Hepatocyte (in vitro differentiated cells): ENCODE measurements around the gene PLCB4. TPM values are rescaled to one million over a fixed set of nuclear protein-coding genes. Genes with fewer than 3 reads are reported as not detected.
A peak's percentile ranks its signal among the peaks of the same experiment; 100 is the strongest.

ENCODE experiments used
- DNase-seq: peaks from one replicate; pipeline ENCODE4 v3.0.0-alpha.2; 2016; ENCODE audit warnings: low spot score
- H2AFZ ChIP-seq: fragments of 200-600 bp; sonication (generic); 2 replicates; pipeline ENCODE4 v1.6.0; 2016; ENCODE audit warnings: antibody characterized with exemption, mild to moderate bottlenecking
- H3K27ac ChIP-seq: fragments of 200-600 bp; sonication (generic); 2 replicates; pipeline ENCODE4 v1.5.1; 2016; ENCODE audit warnings: mild to moderate bottlenecking
- H3K27me3 ChIP-seq: fragments of 200-600 bp; sonication (generic); 2 replicates; pipeline ENCODE4 v1.6.1; 2016
- H3K36me3 ChIP-seq: fragments of 200-600 bp; sonication (generic); replicated peaks from 2 replicates; pipeline ENCODE4 v1.5.1; 2016; ENCODE audit warnings: low read depth; ENCODE audit not compliant: insufficient read depth
- H3K4me1 ChIP-seq: fragments of 200-600 bp; sonication (generic); 2 replicates; pipeline ENCODE4 v1.5.1; 2016; ENCODE audit warnings: mild to moderate bottlenecking, moderate library complexity; ENCODE audit not compliant: insufficient read depth
- H3K4me2 ChIP-seq: fragments of 200-600 bp; sonication (generic); 2 replicates; pipeline ENCODE4 v1.6.0; 2016
- H3K4me3 ChIP-seq: fragments of 200-600 bp; sonication (generic); 2 replicates; pipeline ENCODE4 v1.5.1; 2016; ENCODE audit warnings: mild to moderate bottlenecking
- H3K79me2 ChIP-seq: fragments of 200-600 bp; sonication (generic); 2 replicates; pipeline ENCODE4 v1.6.0; 2017; ENCODE audit warnings: mild to moderate bottlenecking
- H3K9me2 ChIP-seq: fragments of 200-600 bp; sonication (generic); replicated peaks from 2 replicates; pipeline ENCODE4 v1.6.0; 2017; ENCODE audit warnings: mild to moderate bottlenecking; ENCODE audit not compliant: insufficient read depth
- H3K9me3 ChIP-seq: fragments of 200-600 bp; sonication (generic); 2 replicates; pipeline ENCODE4 v1.5.1; 2016; ENCODE audit warnings: low read depth, mild to moderate bottlenecking
- H4K20me1 ChIP-seq: fragments of 200-600 bp; sonication (generic); 2 replicates; pipeline ENCODE4 v1.6.0; 2016; ENCODE audit warnings: mild to moderate bottlenecking; ENCODE audit not compliant: insufficient read depth, poor library complexity, severe bottlenecking
- CTCF ChIP-seq: fragments of 200-600 bp; sonication (generic); IDR thresholded peaks from 2 replicates; pipeline ENCODE4 v1.5.1; 2016; ENCODE audit warnings: antibody characterized with exemption, mild to moderate bottlenecking; ENCODE audit not compliant: poor library complexity
- EZH2 ChIP-seq: fragments of 200-600 bp; sonication (generic); IDR thresholded peaks from 2 replicates; pipeline ENCODE4 v1.6.1; 2016; ENCODE audit warnings: antibody characterized with exemption, mild to moderate bottlenecking, borderline replicate concordance
- EZH2phosphoT487 ChIP-seq: fragments of 200-600 bp; sonication (generic); IDR thresholded peaks from one replicate; pipeline ENCODE4 v1.6.1; 2018; ENCODE audit warnings: antibody characterized with exemption, mild to moderate bottlenecking, low read depth, moderate library complexity; ENCODE audit not compliant: unreplicated experiment, severe bottlenecking
- WGBS: methylation state at CpG from one replicate; pipeline ENCODE4 v1.1.6; 2016; ENCODE audit warnings: low lambda C conversion rate; ENCODE audit errors: missing lambda C conversion rate; 5-methylcytosine and 5-hydroxymethylcytosine counted together
- polyA plus RNA-seq: library from polyadenylated mRNA; unstranded; fragments of >200 nt; fragmentation: Nextera tagmentation; extraction: Ambion mirVana; gene quantifications from 2 replicates; pipeline ENCODE4 v1.2.1, GENCODE V29; 2016
- total RNA-seq: library from RNA; depleted of rRNA; stranded (reverse); fragments of >200 nt; gene quantifications from 2 replicates; pipeline ENCODE4 v1.2.3, GENCODE V29; 2014

The PLCB4 gene
- total and polyA plus RNA-seq, 2 experiments from 2014 or later = 6.4 to 15.0 TPM

GRCh38 chr20:9507544-9508239 lies 438.8 kb downstream of the PLCB4 start:
- H3K36me3 ChIP-seq = no peaks in the 10 kb centered on the region
- TF ChIP-seq CTCF (no peak), EZH2 (peak; percentile 80), EZH2phosphoT487 (no peak)
- H3K9me3 ChIP-seq = no peaks in the 10 kb centered on the region
- WGBS = 14% methylated on average over 37 of the region's 37 CpGs
- H3K27me3 ChIP-seq = peaks cover 98% of the 10 kb centered on the region
- no peak overlapping the region for H3K4me3 ChIP-seq
- no peak overlapping the region for H3K27ac ChIP-seq
- no peak overlapping the region for H2AFZ ChIP-seq
- H3K4me2 ChIP-seq = peak overlapping the region; percentile 49
- DNase-seq = no peak
- H3K9me2 ChIP-seq = no peaks in the 10 kb centered on the region
- no peaks in the 10 kb centered on the region for H3K79me2 ChIP-seq
- no peaks in the 10 kb centered on the region for H4K20me1 ChIP-seq
- no peaks in the 10 kb centered on the region for H3K4me1 ChIP-seq

- H2AFZ ChIP-seq = no peak overlapping the region
- H3K4me2 ChIP-seq = peak overlapping the region; percentile 49
- H3K9me2 ChIP-seq = no peaks in the 10 kb centered on the region
- no peaks in the 10 kb centered on the region for H4K20me1 ChIP-seq
- no peaks in the 10 kb centered on the region for H3K9me3 ChIP-seq
- H3K36me3 ChIP-seq = no peaks in the 10 kb centered on the region
- H3K79me2 ChIP-seq = no peaks in the 10 kb centered on the region
- peaks cover 98% of the 10 kb centered on the region for H3K27me3 ChIP-seq
- no peak for DNase-seq
- no peak overlapping the region for H3K27ac ChIP-seq
- WGBS = 8% methylated on average over 23 of the region's 23 CpGs
- H3K4me3 ChIP-seq = no peak overlapping the region
- no peaks in the 10 kb centered on the region for H3K4me1 ChIP-seq
- no peak for TF ChIP-seq CTCF
- TF ChIP-seq EZH2phosphoT487 = peak; percentile 18
These were observed 439.4 kb downstream of the PLCB4 start for GRCh38 chr20:9508240-9508661.

DNA sequence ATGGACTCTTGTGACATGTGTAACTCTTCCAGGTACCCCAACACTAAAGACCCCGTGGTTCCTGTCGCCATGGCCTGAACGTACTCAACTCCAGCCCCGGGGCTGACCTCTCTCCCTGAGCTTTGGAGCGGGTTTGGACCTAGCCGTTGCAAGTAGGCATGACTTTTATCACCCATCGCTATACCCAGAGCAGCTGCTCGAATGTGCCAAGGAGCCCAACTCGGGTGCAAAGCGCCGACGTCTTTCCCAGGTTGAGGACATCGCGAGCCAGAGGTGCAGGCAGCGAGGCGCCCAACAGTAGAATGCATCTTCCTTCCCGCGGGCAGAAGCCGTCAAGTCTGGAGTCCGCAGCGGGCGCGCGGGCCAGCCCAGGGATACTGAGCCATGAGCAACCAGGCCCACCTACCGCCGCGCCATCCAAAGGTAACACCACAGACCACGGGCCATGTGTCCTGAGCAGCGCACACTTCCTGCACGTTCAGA lies 439.9 kb downstream of the PLCB4 start:
- Histone ChIP-seq H3K4me3 (no peak overlapping the region), H3K4me1 (no peaks in the 10 kb centered on the region), H3K9me3 (no peaks in the 10 kb centered on the region), H3K79me2 (no peaks in the 10 kb centered on the region), H3K36me3 (no peaks in the 10 kb centered on the region), H3K27ac (no peak overlapping the region), H3K4me2 (peak overlapping the region; percentile 49), H3K9me2 (no peaks in the 10 kb centered on the region), H3K27me3 (peaks cover 98% of the 10 kb centered on the region), H2AFZ (no peak overlapping the region), H4K20me1 (no peaks in the 10 kb centered on the region)
- no peak for DNase-seq
- WGBS = 8% methylated on average over 28 of the region's 30 CpGs
- TF ChIP-seq CTCF = no peak
- no peak for TF ChIP-seq EZH2phosphoT487
- peak; percentile 60 for TF ChIP-seq EZH2
